PC-3 (cell line): ENCODE results near the gene CLPSL2.

Experiments used
- EZH2 ChIP-seq: fragments of 300-600 bp; sonication (generic); IDR thresholded peaks from one replicate; pipeline ENCODE4 v1.6.1; 2017; ENCODE audit warnings: antibody characterized with exemption, mild to moderate bottlenecking, low read length; ENCODE audit not compliant: unreplicated experiment
- EZH2phosphoT487 ChIP-seq: fragments of 300-600 bp; sonication (generic); IDR thresholded peaks from 2 replicates; pipeline ENCODE4 v1.6.1; 2018; ENCODE audit warnings: mild to moderate bottlenecking, antibody characterized with exemption, low read length, borderline replicate concordance
- TF ChIP-seq, protein P1 (sequence below): fragments of 300-600 bp; sonication (generic); conservative IDR thresholded peaks from 2 replicates; pipeline ENCODE4 v1.5.1; 2017; ENCODE audit warnings: antibody characterized with exemption, low read depth, mild to moderate bottlenecking, low read length

- TF ChIP-seq, protein P1, sequence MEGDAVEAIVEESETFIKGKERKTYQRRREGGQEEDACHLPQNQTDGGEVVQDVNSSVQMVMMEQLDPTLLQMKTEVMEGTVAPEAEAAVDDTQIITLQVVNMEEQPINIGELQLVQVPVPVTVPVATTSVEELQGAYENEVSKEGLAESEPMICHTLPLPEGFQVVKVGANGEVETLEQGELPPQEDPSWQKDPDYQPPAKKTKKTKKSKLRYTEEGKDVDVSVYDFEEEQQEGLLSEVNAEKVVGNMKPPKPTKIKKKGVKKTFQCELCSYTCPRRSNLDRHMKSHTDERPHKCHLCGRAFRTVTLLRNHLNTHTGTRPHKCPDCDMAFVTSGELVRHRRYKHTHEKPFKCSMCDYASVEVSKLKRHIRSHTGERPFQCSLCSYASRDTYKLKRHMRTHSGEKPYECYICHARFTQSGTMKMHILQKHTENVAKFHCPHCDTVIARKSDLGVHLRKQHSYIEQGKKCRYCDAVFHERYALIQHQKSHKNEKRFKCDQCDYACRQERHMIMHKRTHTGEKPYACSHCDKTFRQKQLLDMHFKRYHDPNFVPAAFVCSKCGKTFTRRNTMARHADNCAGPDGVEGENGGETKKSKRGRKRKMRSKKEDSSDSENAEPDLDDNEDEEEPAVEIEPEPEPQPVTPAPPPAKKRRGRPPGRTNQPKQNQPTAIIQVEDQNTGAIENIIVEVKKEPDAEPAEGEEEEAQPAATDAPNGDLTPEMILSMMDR: peak; percentile 47
- TF ChIP-seq EZH2: no peak
- no peak for TF ChIP-seq EZH2phosphoT487
Measured at GRCh38 chr6:35757456-35758123, 18.8 kb upstream of the CLPSL2 start.
